HepG2 (cell line): Measurements from ENCODE around the gene RACGAP1. TPM values are rescaled to one million over a fixed set of nuclear protein-coding genes. Genes with fewer than 3 reads are reported as not detected.
A peak's percentile ranks its signal among the peaks of the same experiment; 100 is the strongest.

ENCODE experiments used
- ATF7 ChIP-seq, 2 experiments: fragments of 450-650 bp in 1 of 2; sonication (generic) in 1 of 2; formaldehyde crosslinking in 1 of 2; IDR thresholded peaks; 2 replicates each; pipeline versions ENCODE4 v1.4.0 to v1.6.1; 2016 to 2020; ENCODE audit warnings: antibody characterized with exemption in 1 of 2, mild to moderate bottlenecking in 1 of 2, missing genetic modification reagents in 1 of 2
- CBX2 ChIP-seq, 2 experiments: fragments of 200-600 bp in 1 of 2; sonication (generic); formaldehyde crosslinking in 1 of 2; IDR thresholded peaks; 2 replicates each; pipeline versions ENCODE4 v1.7.0 to v1.8.1; 2018 to 2022; ENCODE audit warnings: low read depth in 2 of 2, low read length in 1 of 2, mild to moderate bottlenecking in 1 of 2, missing genetic modification reagents in 1 of 2
- GRHL1 ChIP-seq: sonication (generic); formaldehyde crosslinking; conservative IDR thresholded peaks from 2 replicates; pipeline ENCODE4 v1.8.0; 2022; ENCODE audit warnings: missing genetic modification reagents
- MLLT10 ChIP-seq: sonication (generic); formaldehyde crosslinking; IDR thresholded peaks from 2 replicates; pipeline ENCODE4 v1.4.0; 2020; ENCODE audit warnings: missing genetic modification reagents
- MLX ChIP-seq: IDR thresholded peaks from 2 replicates; pipeline ENCODE4 v1.6.1; 2016
- NFAT5 ChIP-seq: sonication (generic); formaldehyde crosslinking; IDR thresholded peaks from 2 replicates; pipeline ENCODE4 v1.4.0; 2020; ENCODE audit warnings: missing genetic modification reagents
- NFRKB ChIP-seq: fragments of 450-650 bp; IDR thresholded peaks from 2 replicates; pipeline ENCODE4 v1.6.1; 2017
- NR0B2 ChIP-seq: sonication (generic); formaldehyde crosslinking; IDR thresholded peaks from 2 replicates; pipeline ENCODE4 v1.4.0; 2020; ENCODE audit warnings: mild to moderate bottlenecking, missing genetic modification reagents
- POGZ ChIP-seq: sonication (generic); formaldehyde crosslinking; IDR thresholded peaks from 2 replicates; pipeline ENCODE4 v1.4.0; 2020; ENCODE audit warnings: mild to moderate bottlenecking, missing genetic modification reagents
- ZBTB44 ChIP-seq: sonication (generic); formaldehyde crosslinking; IDR thresholded peaks from 2 replicates; pipeline ENCODE4 v1.4.0; 2020; ENCODE audit warnings: missing genetic modification reagents
- ZBTB7A ChIP-seq: sonication (generic); formaldehyde crosslinking; IDR thresholded peaks from 2 replicates; pipeline ENCODE4 v1.8.0; 2022; ENCODE audit warnings: mild to moderate bottlenecking, missing genetic modification reagents
- ZHX1 ChIP-seq: sonication (generic); formaldehyde crosslinking; IDR thresholded peaks from 2 replicates; pipeline ENCODE4 v1.8.1; 2022; ENCODE audit warnings: low read depth, mild to moderate bottlenecking, missing genetic modification reagents
- ZNF335 ChIP-seq: sonication (generic); formaldehyde crosslinking; IDR thresholded peaks from 2 replicates; pipeline ENCODE4 v1.4.0; 2020; ENCODE audit warnings: missing genetic modification reagents
- ZNF547 ChIP-seq: sonication (generic); formaldehyde crosslinking; IDR thresholded peaks from 2 replicates; pipeline ENCODE4 v1.5.1; 2020; ENCODE audit warnings: mild to moderate bottlenecking, missing genetic modification reagents
- ZNF629 ChIP-seq: sonication (generic); formaldehyde crosslinking; conservative IDR thresholded peaks from 2 replicates; pipeline ENCODE4 v1.5.0; 2020; ENCODE audit warnings: missing genetic modification reagents
- ZNF777 ChIP-seq: sonication (generic); formaldehyde crosslinking; IDR thresholded peaks from 2 replicates; pipeline ENCODE4 v1.4.0; 2020; ENCODE audit warnings: missing genetic modification reagents
- ZNF792 ChIP-seq: IDR thresholded peaks from 2 replicates; pipeline ENCODE4 v1.6.1; 2016
- polyA plus RNA-seq, 8 experiments: library from polyadenylated mRNA; depleted of rRNA in 3 of 8; stranded (reverse) in 7 of 8; unstranded in 1 of 8; fragments of >200 nt; fragmentation: Illumina TruSeq in 4 of 8; extraction: Trizol in 4 of 8; gene quantifications; 2 replicates each; pipeline versions ENCODE4 v1.2.1 to v1.2.3, GENCODE V29; 2011 to 2016; ENCODE audit warnings: low read depth in 4 of 8, missing spikeins in 1 of 8, mixed read lengths in 1 of 8; ENCODE audit not compliant: insufficient read depth in 1 of 8
- total RNA-seq, 5 experiments: library from RNA; depleted of rRNA; stranded (reverse); fragments of >200 nt; fragmentation: Illumina TruSeq; extraction: Trizol; gene quantifications; 2 replicates each; pipeline ENCODE4 v1.2.3, GENCODE V29; 2016; ENCODE audit warnings: low read depth in 1 of 5

The RACGAP1 gene
- total and polyA plus RNA-seq, 2 of the 13 experiments (the other 11 are each of a cell fraction or from before 2014, with no cell fraction given), result 16.7 to 57.9 TPM

- no peak for TF ChIP-seq ZNF777 (CRISPR knock-in tag)
- no peak for TF ChIP-seq POGZ
- TF ChIP-seq ZNF547 (CRISPR knock-in tag), result no peak
- no peak for TF ChIP-seq CBX2 (IDR thresholded peaks at IDR 0.05; ENCODE audit: low read depth, low read length)
- TF ChIP-seq CBX2 (CRISPR knock-in tag; IDR thresholded peaks at IDR 0.05; ENCODE audit: low read depth), result no peak
- TF ChIP-seq ZBTB7A (CRISPR knock-in tag), result no peak
- TF ChIP-seq ZNF335 (CRISPR knock-in tag), result no peak
- TF ChIP-seq ZNF629 (CRISPR knock-in tag), result peak; percentile 62
- TF ChIP-seq ZNF792 (CRISPR knock-in tag), result no peak
- TF ChIP-seq GRHL1 (CRISPR knock-in tag), result no peak
- no peak for TF ChIP-seq NR0B2
- TF ChIP-seq NFRKB, result no peak
- no peak for TF ChIP-seq NFAT5 (CRISPR knock-in tag)
- no peak for TF ChIP-seq MLLT10 (CRISPR knock-in tag)
- peak; percentile 58; the same call in 1 of the 2 replicates for TF ChIP-seq ZHX1 (CRISPR knock-in tag)
- TF ChIP-seq ZBTB44 (CRISPR knock-in tag), result no peak
- no peak for TF ChIP-seq ATF7 (IDR thresholded peaks at IDR 0.05)
- TF ChIP-seq ATF7 (CRISPR knock-in tag; IDR thresholded peaks at IDR 0.05), result no peak
- no peak for TF ChIP-seq MLX (CRISPR knock-in tag)
Observed at GRCh38 chr12:49973361-49973830, 51.9 kb downstream of the RACGAP1 start (continued).
